ENCODE measurements around the gene SFT2D3.

SFT2D3 gene

DNA sequence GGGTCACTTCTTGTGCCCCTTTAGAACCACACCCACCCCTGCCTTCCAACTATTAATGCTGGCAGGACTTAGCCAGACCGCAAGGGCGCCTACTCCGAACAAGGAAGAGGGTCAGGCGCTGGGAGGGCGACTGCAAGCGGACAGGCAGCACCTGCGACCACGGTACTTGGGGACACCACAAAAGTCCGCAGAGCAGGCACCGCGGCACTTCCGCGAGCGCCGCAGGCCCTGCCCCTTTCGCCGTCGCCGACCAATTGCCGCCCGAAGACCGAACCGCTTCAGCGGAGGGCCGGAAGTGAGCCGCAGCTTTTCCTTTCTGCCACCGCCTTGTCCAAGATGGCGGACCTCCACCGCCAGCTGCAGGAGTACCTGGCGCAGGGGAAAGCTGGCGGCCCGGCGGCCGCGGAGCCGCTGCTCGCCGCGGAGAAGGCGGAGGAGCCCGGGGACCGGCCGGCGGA lies at the start of gene SFT2D3:
SFT2D3 (plus strand) TSS at position 305 of the 458 bp plus-strand sequence; CDS start at position 337, 32 bp downstream.
- no peak for FAIRE-seq

DNA sequence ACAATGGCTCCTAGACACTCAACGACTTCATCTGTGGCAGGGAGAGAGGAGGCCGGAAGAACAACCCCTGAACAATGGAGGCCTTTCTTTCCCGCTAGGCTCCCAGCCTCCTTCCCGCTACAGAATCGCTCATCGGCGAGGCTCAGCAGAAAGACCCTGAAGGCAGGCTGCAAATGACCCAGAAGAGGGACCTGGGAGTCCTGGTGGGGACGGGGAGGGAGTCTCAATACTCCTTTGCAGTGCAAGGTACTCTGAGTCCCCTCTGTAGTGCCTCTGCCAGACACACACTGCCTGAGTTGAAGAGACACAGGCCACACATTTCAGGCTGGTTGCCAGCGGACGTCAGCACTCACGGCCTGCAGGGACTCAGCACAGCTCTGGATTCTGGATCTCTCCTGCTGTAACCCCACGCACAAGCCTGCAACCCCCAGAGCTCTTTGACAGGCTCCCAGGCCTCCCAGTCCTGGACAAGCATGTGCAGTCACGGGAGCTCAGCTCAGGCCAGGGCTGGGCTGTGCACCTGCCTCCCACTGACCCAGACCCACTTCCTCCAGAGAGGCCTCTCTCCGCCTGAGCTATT lies 49.2 kb upstream of the SFT2D3 start:
- FAIRE-seq, result no peak

DNA sequence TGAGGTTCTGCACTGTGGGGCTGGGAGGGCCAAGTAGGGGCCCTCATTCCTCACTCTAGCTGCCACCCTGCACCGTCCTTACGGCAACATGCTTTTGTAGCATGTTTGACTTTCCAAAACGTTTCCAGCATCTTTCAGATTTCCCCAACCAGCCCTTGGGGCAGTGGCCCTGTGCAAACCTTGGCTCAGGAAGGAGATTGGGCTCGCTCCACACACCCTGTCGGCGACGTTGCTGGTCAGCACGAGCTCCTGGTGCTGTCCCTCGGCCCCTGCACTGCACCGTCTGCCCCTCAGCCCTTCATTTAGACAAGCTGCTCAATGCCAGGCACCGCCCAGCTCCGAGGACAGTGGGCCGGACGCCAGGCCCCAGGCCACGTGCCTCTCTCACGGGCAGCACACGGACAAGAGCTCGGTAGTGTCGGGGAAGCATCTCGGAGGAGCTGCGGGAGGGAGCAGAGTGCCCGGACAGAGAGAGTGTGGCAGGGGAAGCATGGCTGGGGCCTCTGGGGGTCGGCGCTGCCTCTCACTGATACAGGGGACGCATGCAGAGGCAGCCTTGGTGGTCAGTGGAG lies 48.4 kb upstream of the SFT2D3 start:
- FAIRE-seq, result no peak

- no peak for FAIRE-seq
Observed at GRCh38 chr2:127653421-127654083, 47.7 kb upstream of the SFT2D3 start.

- no peak for FAIRE-seq
Observed at GRCh38 chr2:127654084-127654837, 47.0 kb upstream of the SFT2D3 start.

DNA sequence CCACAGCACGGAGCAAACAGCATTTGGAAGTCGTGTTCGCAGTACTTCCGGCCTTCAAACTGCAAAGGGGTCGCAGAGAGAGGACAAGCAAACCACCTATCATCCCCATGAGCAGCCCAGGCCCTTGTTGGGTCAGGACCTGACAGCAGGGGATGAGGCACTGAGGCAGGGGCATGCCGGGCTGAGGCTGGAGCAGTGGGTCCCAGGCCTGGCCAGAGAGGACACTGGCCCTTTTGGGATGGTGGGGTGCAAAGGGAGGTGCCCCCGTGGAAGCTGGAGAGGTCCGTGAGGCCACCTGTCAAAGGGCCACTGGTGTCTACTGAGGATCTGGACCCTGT lies 46.5 kb upstream of the SFT2D3 start:
- no peak for FAIRE-seq

- FAIRE-seq, result no peak
Observed at GRCh38 chr2:127655209-127656073, 45.9 kb upstream of the SFT2D3 start.

- FAIRE-seq, result no peak
Observed at GRCh38 chr2:127656569-127657231, 44.6 kb upstream of the SFT2D3 start.

DNA sequence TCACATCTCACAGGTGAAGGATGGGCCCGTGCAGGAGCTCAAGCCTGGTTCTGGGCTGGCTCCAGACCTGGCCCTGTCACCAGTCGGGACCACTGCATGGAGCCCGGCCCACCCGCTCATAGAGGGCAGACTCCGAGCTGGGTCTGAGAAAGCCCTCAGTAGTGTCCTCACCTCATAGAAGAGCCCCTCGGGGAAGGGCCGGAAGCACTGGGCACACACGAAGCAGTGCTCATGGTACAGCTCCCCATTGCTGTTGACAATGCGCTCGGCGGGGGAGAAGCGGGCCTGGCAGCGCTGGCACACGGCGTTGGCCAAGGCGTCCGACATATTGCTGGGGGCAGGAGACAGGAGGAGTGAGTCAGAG lies 44.1 kb upstream of the SFT2D3 start:
- no peak for FAIRE-seq

- FAIRE-seq, result no peak
Observed at GRCh38 chr2:127658146-127658545, 43.2 kb upstream of the SFT2D3 start.

DNA sequence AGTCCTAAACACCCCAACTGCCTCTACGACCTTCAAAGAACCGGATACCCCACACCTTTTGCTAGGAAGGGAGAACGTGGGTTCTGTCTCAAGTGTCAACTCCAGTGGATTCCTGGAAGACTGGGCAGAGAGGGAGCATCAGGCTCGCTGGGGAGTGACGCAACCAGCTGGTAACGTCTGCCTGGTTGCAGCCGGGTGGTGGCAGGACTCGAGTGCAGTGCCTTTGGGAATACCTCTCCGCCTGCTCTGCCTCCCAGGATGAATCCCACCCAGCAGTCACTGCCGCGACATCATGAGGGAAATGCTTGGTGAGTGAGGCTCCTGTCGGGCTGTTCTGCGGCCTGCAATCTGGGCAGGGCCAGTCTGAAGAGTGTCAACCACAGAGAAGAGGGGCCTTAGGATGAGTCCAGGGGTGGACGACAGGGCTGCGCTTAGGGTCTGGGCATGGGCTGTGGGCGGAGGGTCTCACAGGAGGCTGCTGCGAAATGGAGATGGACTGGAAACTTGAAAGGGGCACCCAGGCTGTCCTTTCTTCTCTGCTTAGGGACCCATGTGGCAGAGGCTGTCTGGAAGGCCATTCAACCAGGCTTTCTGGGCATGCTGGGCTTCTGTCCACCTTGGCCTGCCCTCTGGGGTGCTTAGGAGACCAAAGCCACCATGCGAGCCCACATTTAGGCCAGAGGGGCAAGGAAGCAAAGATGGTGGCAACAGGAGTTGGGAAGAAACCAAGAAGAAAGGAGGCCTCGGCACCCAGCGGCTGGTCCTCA lies 42.5 kb upstream of the SFT2D3 start:
- no peak for FAIRE-seq

- FAIRE-seq, result no peak
Observed at GRCh38 chr2:127659408-127660290, 41.6 kb upstream of the SFT2D3 start.

DNA sequence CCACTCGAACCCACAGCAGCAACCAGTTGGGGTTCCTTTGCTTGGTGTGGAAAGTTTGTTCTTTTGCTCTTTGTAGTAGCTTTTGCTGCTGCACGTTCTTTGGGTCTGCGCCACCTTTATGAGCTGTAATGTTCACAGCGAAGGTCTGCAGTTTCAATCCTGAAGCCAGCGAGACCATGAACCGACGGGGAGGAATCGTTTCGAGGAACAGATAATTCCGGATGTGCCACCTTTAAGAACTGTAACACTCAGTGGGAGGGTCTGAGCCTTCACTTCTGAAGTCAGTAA lies 41.1 kb upstream of the SFT2D3 start:
- no peak for FAIRE-seq

- no peak for FAIRE-seq
Observed at GRCh38 chr2:127661072-127661649, 40.1 kb upstream of the SFT2D3 start.

- FAIRE-seq, result no peak
Observed at GRCh38 chr2:127661949-127662510, 39.3 kb upstream of the SFT2D3 start.

GRCh38 chr2:127662937-127663565 lies 38.2 kb upstream of the SFT2D3 start:
- no peak for FAIRE-seq

GRCh38 chr2:127663566-127664064 lies 37.7 kb upstream of the SFT2D3 start:
- no peak for FAIRE-seq

DNA sequence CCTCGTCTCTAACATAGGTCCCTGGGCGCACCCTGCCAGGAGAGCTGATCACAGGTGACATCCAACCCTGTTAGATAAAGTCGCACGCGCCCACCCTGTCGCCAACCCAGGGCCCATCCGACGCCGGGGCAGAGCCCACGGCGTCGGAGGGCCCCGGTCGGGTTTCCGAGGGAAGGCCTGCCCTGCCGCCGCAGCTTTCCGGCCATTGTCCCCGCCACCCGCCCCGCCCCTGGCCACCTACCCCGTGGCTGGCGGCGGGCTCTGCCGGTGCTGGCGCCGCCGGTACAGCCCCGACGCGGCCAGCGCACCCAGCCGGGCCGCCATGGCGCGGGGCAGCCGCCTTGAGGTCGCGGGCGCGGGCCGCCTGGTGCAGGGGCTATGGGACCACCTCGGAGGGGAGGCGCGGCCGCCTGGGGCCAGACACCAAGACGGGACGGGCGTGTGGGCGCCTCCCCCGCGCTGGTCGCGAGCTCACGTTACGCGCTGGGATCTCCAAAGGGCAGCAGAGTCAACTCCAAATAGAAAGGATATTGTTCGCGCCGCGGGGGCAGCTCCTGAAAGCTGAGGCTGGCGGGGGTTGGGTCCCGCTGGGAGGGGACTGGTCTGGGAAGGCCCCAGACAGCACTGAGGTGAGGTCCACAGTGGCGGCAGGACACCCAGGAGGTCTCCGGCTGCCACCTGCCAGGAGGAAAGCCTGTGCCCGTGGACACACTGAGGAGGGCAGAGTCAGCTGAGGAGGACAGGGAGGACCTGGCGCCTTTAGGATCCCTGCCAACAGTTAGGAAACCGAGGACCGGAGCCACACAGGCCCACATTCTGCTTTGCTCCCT lies 37.0 kb upstream of the SFT2D3 start:
- FAIRE-seq, result no peak

GRCh38 chr2:127664895-127665225 lies 36.4 kb upstream of the SFT2D3 start:
- no peak for FAIRE-seq

Data from TTC549 (cell line).